HL-60 (cell line): ENCODE data around the gene MAPT.

Source experiments
- CTCF ChIP-seq: IDR thresholded peaks from one replicate; pipeline ENCODE4 v1.5.1; 2011; ENCODE audit warnings: low read length, control low read depth, inconsistent platforms; ENCODE audit not compliant: insufficient read depth
- GABPA ChIP-seq: IDR thresholded peaks from 2 replicates; pipeline ENCODE4 v1.6.1; 2012; ENCODE audit warnings: low read depth
- POLR2AphosphoS5 ChIP-seq: IDR thresholded peaks from 2 replicates; pipeline ENCODE4 v1.6.1; 2012; ENCODE audit warnings: low read depth
- REST ChIP-seq: IDR thresholded peaks from 2 replicates; pipeline ENCODE4 v1.6.1; 2012; ENCODE audit warnings: low read depth; ENCODE audit not compliant: insufficient replicate concordance
- SPI1 ChIP-seq: IDR thresholded peaks from 2 replicates; pipeline ENCODE4 v1.6.1; 2012; ENCODE audit warnings: low read depth, mild to moderate bottlenecking, borderline replicate concordance

- no peak for TF ChIP-seq CTCF
- no peak for TF ChIP-seq GABPA
- TF ChIP-seq REST: no peak
- TF ChIP-seq POLR2AphosphoS5: no peak
- TF ChIP-seq SPI1: no peak
Observed at GRCh38 chr17:45982791-45983613, 88.6 kb downstream of the MAPT start.
